Lung microvascular endothelial cell (primary cell): ENCODE results near the gene EIF2B4. TPM values are rescaled to one million over a fixed set of nuclear protein-coding genes. Genes with fewer than 3 reads are reported as not detected.
A peak's percentile ranks its signal among the peaks of the same experiment; 100 is the strongest.
"Not testable (repeated sequence)": the region's sequence is repeated elsewhere in the genome, so short reads cannot be mapped to it uniquely, and the experiment has no call there.

Experiments used
- DNase-seq, 2 donors: peaks; one replicate each; pipeline versions ENCODE4 v3.0.0 to v3.0.0-alpha.2; 2010; ENCODE audit warnings: low read depth in 2 of 2
- total RNA-seq: library from RNA; depleted of rRNA; stranded (reverse); fragments of >200 nt; gene quantifications from 2 replicates; pipeline ENCODE4 v1.2.1, GENCODE V29; 2014

The EIF2B4 gene
- total RNA-seq, 1 donor from 2014 or later: 23.0 TPM

- no peak for DNase-seq
Measured at GRCh38 chr2:27350106-27350693, 19.9 kb downstream of the EIF2B4 start.

GRCh38 chr2:27347641-27348040 is 22.5 kb downstream of the EIF2B4 start:
- no peak for DNase-seq

GRCh38 chr2:27336173-27336572 is 34.0 kb downstream of the EIF2B4 start:
- DNase-seq: no peak

GRCh38 chr2:27335311-27335710 is 34.8 kb downstream of the EIF2B4 start:
- no peak for DNase-seq

- DNase-seq: no peak
Measured at GRCh38 chr2:27324720-27325119, 45.4 kb downstream of the EIF2B4 start.

GRCh38 chr2:27323596-27324285 is 46.4 kb downstream of the EIF2B4 start:
- DNase-seq: no peak

GRCh38 chr2:27322766-27323595 is 47.2 kb downstream of the EIF2B4 start, which contains the start of gene MPV17:
Gene MPV17, minus strand, starts transcription at chr2:27323097. Its CDS starts 580 bp downstream, at chr2:27322517.
- DNase-seq: peak; percentile 91 to 96

- DNase-seq: peak; percentile 22 to 49
Measured at GRCh38 chr2:27322301-27322765, 47.8 kb downstream of the EIF2B4 start.

- peak; percentile 97 to 98 for DNase-seq
Measured at GRCh38 chr2:27320958-27321543, 49.1 kb downstream of the EIF2B4 start.

- DNase-seq: not testable (repeated sequence)
Measured at GRCh38 chr2:27319839-27320238, 50.3 kb downstream of the EIF2B4 start.

- no peak for DNase-seq
Measured at GRCh38 chr2:27316655-27317412, 53.3 kb downstream of the EIF2B4 start.

- no peak for DNase-seq
Measured at GRCh38 chr2:27315122-27315521, 55.0 kb downstream of the EIF2B4 start.

GRCh38 chr2:27314709-27315108 is 55.4 kb downstream of the EIF2B4 start:
- no peak for DNase-seq

Other genes starting within 250 kb of the EIF2B4 start
- gene ABHD1, start 246.5 kb downstream of the EIF2B4 start, total RNA-seq: under 0.01 TPM in 1 of 2 replicates, not detected in the other
- gene PREB, start 235.7 kb downstream of the EIF2B4 start, total RNA-seq: 24.2 and 36.7 TPM in 2 replicates
- not detected in 2 replicates for gene PRR30, start 230.9 kb downstream of the EIF2B4 start, total RNA-seq
- not detected in 2 replicates for gene TCF23, start 221.3 kb downstream of the EIF2B4 start, total RNA-seq
- gene ATRAID, start 158.3 kb downstream of the EIF2B4 start, total RNA-seq: 97.0 and 130 TPM in 2 replicates
- gene SLC5A6, start 158.1 kb downstream of the EIF2B4 start, total RNA-seq: 12.0 and 26.0 TPM in 2 replicates
- 24.0 and 29.6 TPM in 2 replicates for gene CAD, start 153.0 kb downstream of the EIF2B4 start, total RNA-seq
- gene SLC30A3, start 107.3 kb downstream of the EIF2B4 start, total RNA-seq: 7.8 and 16.9 TPM in 2 replicates
- gene DNAJC5G, start 94.9 kb downstream of the EIF2B4 start, total RNA-seq: 0.44 and 1.4 TPM in 2 replicates
- gene TRIM54, start 87.9 kb downstream of the EIF2B4 start, total RNA-seq: 0.44 and 1.2 TPM in 2 replicates
- 0.40 and 0.44 TPM in 2 replicates for gene UCN, start 61.9 kb downstream of the EIF2B4 start, total RNA-seq
- gene MPV17, start 47.2 kb downstream of the EIF2B4 start, total RNA-seq: 32.7 and 34.2 TPM in 2 replicates
- 18.7 and 20.4 TPM in 2 replicates for gene GTF3C2, start 13.6 kb downstream of the EIF2B4 start, total RNA-seq
- gene SNX17, start 278 bp upstream of the EIF2B4 start, total RNA-seq: 97.9 and 106 TPM in 2 replicates
- 4.8 and 7.1 TPM in 2 replicates for gene ZNF513, start 10.4 kb upstream of the EIF2B4 start, total RNA-seq
- 74.8 and 78.8 TPM in 2 replicates for gene PPM1G, start 39.3 kb upstream of the EIF2B4 start, total RNA-seq
- 71.9 and 79.0 TPM in 2 replicates for gene NRBP1, start 58.3 kb upstream of the EIF2B4 start, total RNA-seq
- not detected in 2 replicates for gene KRTCAP3, start 72.0 kb upstream of the EIF2B4 start, total RNA-seq
- gene IFT172, start 119.4 kb upstream of the EIF2B4 start, total RNA-seq: 7.6 and 8.5 TPM in 2 replicates
- gene FNDC4, start 124.9 kb upstream of the EIF2B4 start, total RNA-seq: 8.3 and 10.9 TPM in 2 replicates
- gene GCKR, start 126.5 kb upstream of the EIF2B4 start, total RNA-seq: 0.22 TPM in 1 of 2 replicates, not detected in the other
- gene ZNF512, start 212.7 kb upstream of the EIF2B4 start, total RNA-seq: 8.9 and 11.3 TPM in 2 replicates